ENCODE data around the gene RTF2. TPM values are rescaled to one million over a fixed set of nuclear protein-coding genes. Genes with fewer than 3 reads are reported as not detected.

The RTF2 gene
- total RNA-seq, 1 donor from 2014 or later, result 65.5 TPM

DNA sequence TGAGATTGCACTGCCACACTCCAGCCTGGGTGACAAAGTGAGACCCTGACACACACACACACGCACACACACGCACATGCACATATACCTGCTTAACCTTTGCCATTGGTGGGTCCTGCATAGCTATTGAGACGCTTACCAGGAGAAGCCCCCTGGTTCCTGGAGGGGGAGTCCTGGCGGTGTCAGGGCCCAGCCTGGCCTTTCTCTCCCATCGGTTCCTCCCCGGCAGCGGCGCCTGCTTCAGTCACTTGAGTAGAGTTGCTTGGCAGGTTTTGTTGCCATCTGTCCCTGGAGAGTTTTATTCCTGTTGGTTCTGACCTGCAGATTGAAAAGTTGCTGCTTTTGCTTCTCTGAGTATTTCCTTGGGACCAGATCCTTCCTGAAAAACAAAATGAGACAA, 35.5 kb downstream of the RTF2 start:
- no peak overlapping the region for H3K27ac Mint-ChIP-seq

DNA sequence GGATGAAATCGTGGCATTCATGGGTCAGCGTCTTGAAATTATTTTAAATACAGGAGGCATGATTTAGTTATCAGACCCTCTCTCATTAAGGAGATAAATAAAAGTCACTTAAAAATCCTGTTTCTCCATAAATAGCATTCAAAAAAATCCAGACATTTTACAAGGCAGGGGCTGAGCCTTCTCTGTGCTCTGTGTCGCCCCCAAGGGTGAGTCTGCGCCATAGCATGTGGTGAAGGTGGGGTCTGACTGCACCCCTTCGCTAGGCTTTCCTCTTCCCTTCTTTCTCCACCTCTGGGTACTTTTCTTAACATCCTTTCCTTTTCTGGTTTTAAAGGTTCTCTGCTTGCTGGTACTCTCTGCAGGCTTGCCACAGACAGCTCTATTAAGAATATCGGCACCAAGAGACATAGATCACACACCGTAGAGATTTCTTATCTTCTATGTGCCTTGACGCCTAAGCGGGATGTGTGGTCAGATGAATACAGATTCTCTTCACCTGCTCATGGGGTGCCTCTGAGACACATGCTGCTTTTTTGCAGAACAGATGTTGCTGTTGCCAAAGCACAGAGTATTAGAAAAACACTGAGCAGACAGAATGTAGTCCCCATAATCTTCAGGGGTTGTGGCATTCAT, 36.1 kb downstream of the RTF2 start:
- Mint-ChIP-seq H3K9me3 (ENCODE audit: low read depth) (no peaks in the 10 kb centered on the region), H3K27me3 (no peaks in the 10 kb centered on the region), H3K36me3 (ENCODE audit: insufficient read depth) (peaks cover 3% of the 10 kb centered on the region), H3K27ac (no peak overlapping the region), H3K4me1 (ENCODE audit: low read depth) (no peaks in the 10 kb centered on the region), H3K4me3 (ENCODE audit: low read depth) (no peak overlapping the region)
- no peak for DNase-seq (ENCODE audit: low spot score, unreplicated experiment)
- TF ChIP-seq, protein P1, sequence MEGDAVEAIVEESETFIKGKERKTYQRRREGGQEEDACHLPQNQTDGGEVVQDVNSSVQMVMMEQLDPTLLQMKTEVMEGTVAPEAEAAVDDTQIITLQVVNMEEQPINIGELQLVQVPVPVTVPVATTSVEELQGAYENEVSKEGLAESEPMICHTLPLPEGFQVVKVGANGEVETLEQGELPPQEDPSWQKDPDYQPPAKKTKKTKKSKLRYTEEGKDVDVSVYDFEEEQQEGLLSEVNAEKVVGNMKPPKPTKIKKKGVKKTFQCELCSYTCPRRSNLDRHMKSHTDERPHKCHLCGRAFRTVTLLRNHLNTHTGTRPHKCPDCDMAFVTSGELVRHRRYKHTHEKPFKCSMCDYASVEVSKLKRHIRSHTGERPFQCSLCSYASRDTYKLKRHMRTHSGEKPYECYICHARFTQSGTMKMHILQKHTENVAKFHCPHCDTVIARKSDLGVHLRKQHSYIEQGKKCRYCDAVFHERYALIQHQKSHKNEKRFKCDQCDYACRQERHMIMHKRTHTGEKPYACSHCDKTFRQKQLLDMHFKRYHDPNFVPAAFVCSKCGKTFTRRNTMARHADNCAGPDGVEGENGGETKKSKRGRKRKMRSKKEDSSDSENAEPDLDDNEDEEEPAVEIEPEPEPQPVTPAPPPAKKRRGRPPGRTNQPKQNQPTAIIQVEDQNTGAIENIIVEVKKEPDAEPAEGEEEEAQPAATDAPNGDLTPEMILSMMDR (IDR thresholded peaks at IDR 0.05; ENCODE audit: unreplicated experiment), result peak; percentile 46

More for the DNA sequence above, 35.5 kb downstream of the RTF2 start:
- no peak overlapping the region for H3K4me3 Mint-ChIP-seq (ENCODE audit: low read depth)
- no peaks in the 10 kb centered on the region for H3K4me1 Mint-ChIP-seq (ENCODE audit: low read depth)
- TF ChIP-seq, protein P1 (IDR thresholded peaks at IDR 0.05; ENCODE audit: unreplicated experiment), result no peak
- no peaks in the 10 kb centered on the region for H3K27me3 Mint-ChIP-seq
- H3K9me3 Mint-ChIP-seq (ENCODE audit: low read depth), result no peaks in the 10 kb centered on the region
- DNase-seq (ENCODE audit: low spot score, unreplicated experiment), result no peak
- peaks cover 3% of the 10 kb centered on the region for H3K36me3 Mint-ChIP-seq (ENCODE audit: insufficient read depth)

DNA sequence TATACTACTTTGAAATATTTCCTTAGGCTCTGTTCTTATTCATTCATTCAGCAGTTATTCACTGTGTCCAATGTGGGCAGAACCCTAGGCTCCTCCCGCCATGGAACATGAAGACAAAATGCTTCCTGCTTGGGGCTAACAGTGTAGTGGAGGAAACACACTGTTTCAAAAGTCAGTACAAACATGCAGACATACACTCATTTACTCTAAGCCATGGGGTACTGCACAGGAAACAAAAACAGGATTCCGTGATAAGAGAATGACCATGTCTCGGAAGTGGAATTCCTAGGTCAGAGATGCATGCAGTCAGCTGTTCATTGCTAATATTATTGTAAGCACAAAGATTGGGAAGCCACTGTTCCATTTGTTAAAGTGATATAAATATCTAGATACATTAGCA, 37.7 kb downstream of the RTF2 start:
- TF ChIP-seq, protein P1 (IDR thresholded peaks at IDR 0.05; ENCODE audit: unreplicated experiment), result no peak
- Mint-ChIP-seq H3K36me3 (ENCODE audit: insufficient read depth) (peaks cover 3% of the 10 kb centered on the region), H3K4me3 (ENCODE audit: low read depth) (no peak overlapping the region), H3K4me1 (ENCODE audit: low read depth) (no peaks in the 10 kb centered on the region), H3K27me3 (no peaks in the 10 kb centered on the region), H3K9me3 (ENCODE audit: low read depth) (no peaks in the 10 kb centered on the region), H3K27ac (no peak overlapping the region)
- no peak for DNase-seq (ENCODE audit: low spot score, unreplicated experiment)

DNA sequence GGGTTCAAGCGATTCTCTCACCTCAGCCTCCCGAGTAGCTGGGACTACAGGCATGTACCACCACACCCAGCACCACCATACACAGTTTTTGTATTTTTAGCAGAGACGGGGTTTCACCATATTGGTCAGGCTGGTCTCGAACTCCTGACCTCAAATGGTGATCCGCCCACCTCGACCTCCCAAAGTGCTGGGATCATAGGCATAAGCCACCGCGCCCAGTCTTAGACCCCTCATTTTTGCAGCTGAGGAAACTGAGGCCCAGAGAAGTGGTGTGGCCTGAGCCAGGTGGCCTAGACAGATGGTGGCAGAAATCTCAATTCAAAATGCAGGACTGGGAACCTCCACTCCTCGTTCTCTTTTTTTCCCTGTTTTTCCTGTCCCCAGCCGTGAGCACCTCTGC, 43.5 kb downstream of the RTF2 start:
- Mint-ChIP-seq H3K4me1 (ENCODE audit: low read depth) (no peaks in the 10 kb centered on the region), H3K4me3 (ENCODE audit: low read depth) (no peak overlapping the region), H3K27ac (no peak overlapping the region), H3K9me3 (ENCODE audit: low read depth) (no peaks in the 10 kb centered on the region), H3K36me3 (ENCODE audit: insufficient read depth) (no peaks in the 10 kb centered on the region), H3K27me3 (no peaks in the 10 kb centered on the region)
- no peak for DNase-seq (ENCODE audit: low spot score, unreplicated experiment)
- TF ChIP-seq, protein P1 (IDR thresholded peaks at IDR 0.05; ENCODE audit: unreplicated experiment), result no peak

DNA sequence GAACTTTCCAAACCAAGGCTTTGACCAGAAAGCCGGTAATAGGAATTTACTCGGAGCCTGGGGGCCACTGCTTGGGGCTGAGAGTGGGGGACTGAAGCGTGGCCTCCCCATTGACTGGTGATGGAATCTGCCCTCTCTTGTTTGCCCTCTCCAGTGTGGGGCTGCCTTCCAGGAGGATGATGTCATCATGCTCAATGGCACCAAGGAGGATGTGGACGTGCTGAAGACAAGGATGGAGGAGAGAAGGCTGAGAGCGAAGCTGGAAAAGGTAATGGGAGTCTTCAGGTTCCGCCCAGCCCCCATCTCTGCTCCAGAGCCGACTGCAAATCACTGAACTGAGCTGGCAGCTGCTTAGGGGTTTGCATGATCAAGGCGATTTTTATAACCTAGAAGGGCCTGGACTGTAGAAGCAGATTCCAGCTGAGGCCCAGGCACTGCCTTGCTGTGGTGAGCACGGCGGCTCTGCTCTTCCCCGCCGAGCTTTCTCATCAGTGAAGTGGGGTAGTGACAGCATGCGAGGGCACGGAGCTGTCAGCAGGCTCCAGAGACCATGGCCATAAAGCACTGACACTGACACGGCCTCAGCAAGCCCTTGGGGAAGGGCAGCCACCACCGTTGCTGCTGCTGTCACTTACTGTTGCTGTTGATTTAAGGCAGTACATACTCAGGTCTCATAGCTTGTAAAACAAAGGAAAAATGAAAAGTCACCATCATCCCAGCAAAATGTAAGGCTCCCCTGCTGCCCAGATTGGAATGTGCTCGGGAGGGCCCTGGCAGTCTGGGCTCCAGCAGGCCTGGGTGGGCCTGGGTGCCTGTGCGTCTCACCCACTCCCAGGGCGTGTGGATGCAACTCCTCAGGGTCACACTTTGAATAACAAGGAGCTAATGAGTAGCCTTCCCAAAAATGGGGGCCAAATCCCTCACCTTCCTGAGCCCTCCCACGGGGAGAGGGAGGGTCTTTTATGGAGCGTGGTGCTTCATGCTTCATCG, 45.0 kb downstream of the RTF2 start:
- DNase-seq (ENCODE audit: low spot score, unreplicated experiment), result no peak
- no peak overlapping the region for H3K4me3 Mint-ChIP-seq (ENCODE audit: low read depth)
- no peak overlapping the region for H3K27ac Mint-ChIP-seq
- TF ChIP-seq, protein P1 (IDR thresholded peaks at IDR 0.05; ENCODE audit: unreplicated experiment), result no peak
- H3K36me3 Mint-ChIP-seq (ENCODE audit: insufficient read depth), result peaks cover 11% of the 10 kb centered on the region
- H3K9me3 Mint-ChIP-seq (ENCODE audit: low read depth), result no peaks in the 10 kb centered on the region
- H3K27me3 Mint-ChIP-seq, result no peaks in the 10 kb centered on the region
- no peaks in the 10 kb centered on the region for H3K4me1 Mint-ChIP-seq (ENCODE audit: low read depth)
